Activated CD4-positive, CD25-positive, alpha-beta regulatory T cell treated with anti-CD3 and anti-CD28 coated beads, Interleukin-2, amount 50 U/mL, for 72 hours (primary cell): ENCODE data around the gene SMARCAL1.

Experiments
- DNase-seq: peaks from one replicate; pipeline ENCODE4 v3.0.0; 2021

SMARCAL1 gene

DNA sequence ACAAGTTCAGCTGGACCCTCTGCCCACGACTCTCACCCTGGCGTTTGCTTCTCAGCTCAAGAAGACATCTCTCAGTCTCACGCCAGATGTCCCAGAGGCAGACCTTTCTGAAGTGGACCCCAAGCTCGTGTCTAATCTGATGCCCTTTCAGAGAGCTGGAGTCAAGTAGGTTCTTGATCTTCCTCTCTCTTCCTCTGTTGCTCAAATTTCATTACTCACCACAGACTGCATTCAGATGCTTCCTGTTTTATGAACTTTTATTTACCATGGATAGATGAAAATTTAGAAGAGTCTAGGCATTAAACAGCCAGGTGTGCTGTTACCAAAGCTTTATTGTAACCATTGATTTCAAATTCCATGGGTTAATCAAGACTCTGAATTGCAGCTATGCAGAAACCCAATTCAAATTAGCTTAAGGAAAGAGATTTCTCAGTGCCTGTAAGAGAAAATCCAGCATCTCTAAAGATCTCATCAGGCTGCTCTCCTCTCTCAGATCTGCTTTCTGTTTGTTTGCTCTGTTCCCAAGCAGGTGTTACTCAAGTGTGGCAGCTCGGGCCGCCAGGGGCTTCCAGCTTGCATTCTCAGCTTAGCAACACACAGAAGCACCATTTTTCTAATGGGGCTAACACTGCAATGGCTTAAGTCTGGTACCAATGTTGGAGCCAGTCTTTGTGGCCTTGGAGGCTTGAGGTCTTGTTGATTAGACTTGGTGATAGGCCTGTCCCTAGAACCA lies 16.5 kb downstream of the SMARCAL1 start:
- no peak for DNase-seq

DNA sequence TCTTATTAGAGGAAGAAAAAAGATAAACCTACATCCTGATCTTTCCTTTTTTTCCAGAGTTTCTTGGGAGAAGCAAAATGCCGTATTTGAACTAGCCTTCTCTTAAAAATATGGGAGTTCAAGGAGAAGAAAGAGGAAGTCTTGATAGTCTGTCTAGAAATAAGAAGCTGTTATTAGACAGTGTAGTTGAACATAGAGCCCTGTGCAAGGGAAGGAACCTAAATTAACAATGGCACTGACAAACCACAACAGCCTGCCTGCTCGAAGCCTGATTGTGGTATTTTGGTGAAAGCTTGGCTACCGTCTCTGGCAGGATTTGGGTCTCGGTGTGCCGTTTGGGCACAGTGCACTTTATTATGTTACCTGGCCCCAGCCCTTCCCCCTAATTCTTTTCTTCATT lies 17.1 kb downstream of the SMARCAL1 start:
- no peak for DNase-seq

DNA sequence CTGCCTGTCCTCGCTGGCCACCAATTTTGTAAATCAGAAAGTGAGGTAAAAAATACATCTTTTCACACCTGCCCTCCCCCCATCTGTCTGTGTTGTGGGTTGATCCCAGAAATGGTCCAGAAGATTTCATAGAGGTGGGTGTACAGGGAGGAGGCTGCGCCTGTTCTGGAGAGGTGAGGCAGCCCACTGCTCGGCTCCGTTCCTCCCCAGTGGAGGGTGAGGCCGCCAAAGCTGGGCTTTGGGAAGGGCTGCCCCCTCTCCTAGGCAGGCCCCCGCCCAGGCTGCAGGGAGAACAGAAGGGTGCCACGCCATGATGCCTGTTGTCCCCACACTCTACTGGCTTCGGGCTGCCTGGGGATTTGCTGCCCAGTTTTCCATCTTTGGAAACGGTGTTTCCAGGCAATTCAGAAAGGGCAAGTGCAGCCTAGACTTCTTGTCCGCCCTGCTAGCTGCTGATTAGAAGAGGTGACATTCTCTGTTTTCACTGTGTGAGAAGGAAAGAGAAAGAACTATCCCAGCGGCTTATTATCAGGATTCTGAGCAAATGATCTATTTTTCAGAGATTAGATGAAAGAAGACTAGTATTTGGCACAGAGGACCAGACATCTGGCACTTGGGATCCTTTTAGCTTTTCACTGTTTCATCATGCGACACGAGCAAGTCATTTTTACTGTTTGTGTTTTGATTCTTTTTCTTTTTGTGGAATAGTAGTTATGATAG lies 18.7 kb downstream of the SMARCAL1 start:
- DNase-seq = no peak

DNA sequence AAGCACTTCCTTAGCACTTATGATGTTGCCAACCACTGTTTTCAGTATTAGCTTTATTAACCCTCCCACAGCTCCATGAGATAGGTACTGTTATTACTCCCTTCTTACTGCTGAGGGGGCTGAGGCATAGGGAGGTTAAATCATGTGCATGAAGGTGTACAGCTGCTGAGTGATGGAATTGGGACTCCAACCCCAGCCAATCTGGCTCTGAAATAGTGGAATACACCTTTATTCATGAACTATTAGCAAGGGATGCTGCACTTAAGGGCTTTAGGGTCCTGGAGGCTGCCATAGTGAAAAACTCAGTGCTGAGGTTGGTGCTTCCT lies 19.2 kb downstream of the SMARCAL1 start:
- DNase-seq = no peak

DNA sequence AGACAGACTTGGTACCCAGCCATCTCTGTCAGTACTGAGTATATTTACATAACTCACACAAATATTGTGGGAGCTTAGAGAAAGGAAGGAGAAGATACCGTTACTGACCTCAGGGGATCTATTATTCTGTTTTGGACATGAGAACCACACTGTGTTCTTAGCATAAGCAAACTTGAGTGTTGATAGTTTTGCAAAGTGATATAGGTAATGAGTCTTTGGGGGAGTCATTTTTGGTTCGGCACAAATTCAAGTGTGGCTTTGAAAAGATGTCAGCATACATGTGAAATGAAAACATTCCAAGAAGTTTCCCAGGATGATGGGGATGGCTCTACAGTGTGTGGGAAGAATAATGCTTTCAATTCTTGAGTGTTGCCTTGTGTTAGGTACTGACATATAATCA lies 24.1 kb downstream of the SMARCAL1 start:
- no peak for DNase-seq

DNA sequence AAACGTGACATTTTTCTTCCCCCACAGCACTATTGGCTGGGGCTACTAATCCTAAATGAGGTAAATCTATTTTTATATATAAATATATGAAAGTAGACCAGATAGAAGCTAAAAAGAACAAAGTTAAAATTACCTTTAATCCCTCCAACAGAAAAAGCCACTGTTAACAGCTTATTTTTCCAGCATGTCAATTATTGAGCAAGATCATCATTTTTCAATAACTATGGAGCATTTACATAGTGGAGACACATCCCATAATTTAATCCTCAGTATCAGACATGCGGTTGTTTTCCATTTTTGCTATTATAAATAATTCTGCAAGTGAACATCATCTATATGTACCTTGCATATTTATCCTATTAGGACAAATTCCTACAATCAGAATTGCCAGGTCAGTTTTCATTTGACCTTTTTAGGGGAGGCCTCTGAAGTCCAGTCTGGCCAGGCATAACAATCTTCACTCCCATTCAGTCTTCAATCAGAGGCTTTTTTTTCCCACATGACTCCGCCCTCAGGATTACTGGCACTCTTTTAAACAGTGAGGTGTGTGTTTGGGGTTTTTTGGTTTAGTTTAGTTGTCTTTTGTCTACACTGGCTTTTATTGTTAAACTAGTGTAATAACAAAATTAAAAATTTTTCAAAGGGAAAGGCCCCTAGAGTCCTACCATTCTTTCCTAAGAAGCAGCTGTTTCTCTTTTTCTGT lies 29.2 kb downstream of the SMARCAL1 start:
- DNase-seq = no peak

DNA sequence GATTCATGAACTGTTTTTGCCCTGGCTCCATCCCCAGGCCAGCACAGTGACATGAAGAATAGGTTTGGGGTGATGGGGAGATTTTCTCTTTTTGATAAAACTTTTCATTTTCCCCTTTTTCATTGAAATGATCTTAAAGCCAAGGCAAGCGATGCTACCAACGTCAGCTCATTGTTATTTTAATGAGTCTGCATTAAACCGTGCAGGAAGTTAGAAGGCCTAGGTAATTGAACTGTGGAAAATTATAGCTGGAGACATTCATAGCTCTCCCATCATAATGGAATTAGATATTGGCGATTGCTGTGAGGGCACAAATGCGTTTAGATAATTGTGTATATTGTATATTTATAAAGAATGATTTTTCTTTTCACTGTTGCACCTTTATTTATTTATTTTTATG lies 33.2 kb downstream of the SMARCAL1 start:
- DNase-seq = no peak

DNA sequence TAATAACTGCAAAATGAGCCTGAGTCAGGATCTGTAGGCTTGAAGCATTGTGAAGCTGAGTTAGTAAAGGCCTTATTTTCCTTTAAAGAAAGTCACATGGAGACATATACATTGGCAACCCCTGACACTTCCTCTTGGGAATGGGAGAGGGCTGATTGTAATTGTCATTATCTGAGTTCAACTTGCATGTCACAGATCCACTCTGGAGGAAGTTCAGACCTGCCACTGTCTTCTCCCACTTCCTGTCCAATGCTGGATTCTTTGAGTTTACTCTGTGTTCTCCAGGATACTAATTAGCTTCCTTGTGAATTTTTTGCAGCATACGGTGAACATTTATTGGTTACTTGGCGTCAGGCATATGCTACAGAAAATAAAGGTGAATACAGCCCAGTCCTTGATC lies 34.1 kb downstream of the SMARCAL1 start:
- DNase-seq = no peak

DNA sequence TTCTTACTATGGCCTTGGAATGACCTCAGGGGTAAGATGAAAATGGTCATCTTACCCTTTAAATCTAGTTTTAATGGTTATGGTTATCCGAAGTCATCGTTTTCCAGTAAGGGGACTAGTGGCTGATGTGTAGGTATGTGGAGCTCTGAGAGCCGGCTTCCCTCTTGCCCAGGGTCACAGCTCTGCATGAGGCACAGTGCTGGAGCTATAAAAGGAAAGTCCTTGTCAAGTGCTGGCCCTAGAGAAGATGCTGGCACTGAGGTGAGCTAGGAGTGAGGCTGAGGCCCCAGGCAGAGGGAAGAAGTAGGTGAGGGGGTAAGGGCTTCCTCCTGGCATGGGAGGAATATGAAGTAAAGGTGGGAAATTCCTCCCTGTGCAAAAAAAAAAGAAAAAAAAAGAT lies 35.0 kb downstream of the SMARCAL1 start:
- DNase-seq = no peak

DNA sequence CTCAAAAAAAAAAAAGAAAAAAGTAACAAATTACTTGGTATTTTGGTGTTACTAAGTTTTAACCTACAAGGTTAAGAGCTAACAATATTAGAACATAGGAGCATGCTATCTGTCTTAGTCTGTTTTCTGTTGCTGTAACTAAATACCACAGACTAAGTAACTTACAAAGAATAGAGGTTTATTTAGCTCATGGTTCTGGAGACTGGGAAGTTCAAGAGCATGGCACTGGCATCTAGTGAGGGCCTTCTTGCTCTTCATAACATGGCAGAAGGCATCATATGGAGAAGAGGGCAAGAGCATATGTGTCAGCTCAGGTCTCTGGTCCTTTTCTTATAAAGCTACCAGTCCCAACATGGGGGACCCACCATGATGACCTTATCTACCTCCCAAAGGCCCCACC lies 36.5 kb downstream of the SMARCAL1 start:
- no peak for DNase-seq

DNA sequence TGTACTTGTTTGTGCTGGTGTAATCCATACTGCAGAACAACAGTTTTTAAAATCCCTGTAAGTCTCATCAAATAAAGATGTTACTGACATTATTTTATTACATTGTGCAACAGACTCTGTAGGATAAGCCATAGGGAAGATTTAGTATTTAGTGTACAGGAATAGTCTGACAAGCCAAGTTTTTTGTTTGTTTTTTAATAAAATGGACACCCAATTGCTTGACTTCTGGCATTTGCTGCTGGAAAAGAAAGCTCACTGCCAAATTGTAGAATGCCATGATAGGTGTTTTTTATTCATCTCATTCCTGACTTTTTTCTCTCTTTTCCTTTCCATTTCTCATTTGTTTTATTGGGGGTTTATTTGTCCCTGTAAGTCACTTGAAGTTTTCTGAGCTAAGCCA lies 38.1 kb downstream of the SMARCAL1 start:
- no peak for DNase-seq

DNA sequence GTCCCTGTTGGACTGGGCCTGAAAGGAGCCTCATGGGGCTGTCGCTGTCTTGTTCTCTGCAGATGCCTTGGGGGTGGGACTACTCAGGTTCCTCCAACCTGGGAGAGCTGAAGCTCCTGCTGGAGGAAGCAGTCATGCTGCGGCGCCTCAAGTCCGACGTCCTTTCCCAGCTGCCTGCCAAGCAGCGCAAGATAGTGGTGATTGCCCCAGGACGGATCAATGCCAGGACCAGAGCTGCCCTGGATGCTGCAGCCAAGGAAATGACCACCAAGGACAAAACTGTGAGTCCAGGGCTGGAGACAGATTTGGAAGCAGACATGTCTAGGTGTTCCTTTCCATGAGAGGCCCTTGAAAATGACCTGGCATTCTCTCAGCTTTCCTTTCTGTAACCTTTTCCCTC lies 38.5 kb downstream of the SMARCAL1 start:
- DNase-seq = no peak

DNA sequence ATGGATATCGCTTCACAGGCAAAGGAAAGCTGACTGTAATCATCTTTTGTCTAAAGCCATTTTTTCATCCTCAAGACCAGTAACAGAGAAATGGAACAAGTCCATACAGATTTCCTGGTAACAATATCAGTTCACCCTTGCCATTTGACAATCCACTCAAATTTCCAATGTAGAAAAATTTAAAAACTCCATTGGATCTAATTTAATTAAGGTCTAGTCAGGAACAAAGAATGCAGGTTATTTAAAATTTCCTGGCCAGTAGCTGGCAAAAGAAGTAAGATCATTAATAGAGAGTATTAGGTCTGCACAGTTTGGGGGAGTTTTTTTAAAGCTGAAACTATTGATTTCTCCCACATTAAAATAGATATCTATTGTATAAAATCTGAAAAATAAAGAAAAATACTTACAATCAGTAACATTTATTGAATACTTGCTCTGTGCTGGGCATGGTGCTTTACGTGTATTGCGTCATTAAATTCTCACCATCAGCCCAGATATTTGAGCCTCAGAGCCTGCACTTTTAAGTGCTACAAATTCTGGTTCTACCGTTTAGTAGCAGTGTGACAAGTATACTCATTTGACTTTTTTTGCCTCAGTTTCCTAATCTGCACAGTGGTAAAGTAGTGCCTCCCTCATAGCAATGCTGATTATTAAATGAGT lies 41.8 kb downstream of the SMARCAL1 start:
- no peak for DNase-seq

DNA sequence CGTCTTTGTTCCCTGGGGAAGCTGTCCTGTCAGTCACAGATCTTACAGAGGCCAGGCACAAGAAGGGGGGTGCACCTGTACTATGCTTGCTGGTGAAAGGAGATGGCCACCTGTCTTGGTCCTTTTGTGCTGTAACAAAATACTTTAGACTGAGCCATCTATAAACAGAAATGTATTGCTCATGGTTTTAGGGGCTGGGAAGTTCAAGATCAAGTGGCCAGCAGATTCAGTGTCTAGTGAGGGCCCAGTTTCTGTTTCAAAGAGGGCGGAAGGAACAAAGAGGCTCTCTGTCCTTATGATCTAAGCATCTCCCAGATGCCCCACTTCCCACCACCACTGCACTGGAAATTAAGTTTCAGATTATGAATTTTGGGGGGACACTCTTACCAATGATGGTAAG lies 50.9 kb downstream of the SMARCAL1 start:
- DNase-seq = no peak

DNA sequence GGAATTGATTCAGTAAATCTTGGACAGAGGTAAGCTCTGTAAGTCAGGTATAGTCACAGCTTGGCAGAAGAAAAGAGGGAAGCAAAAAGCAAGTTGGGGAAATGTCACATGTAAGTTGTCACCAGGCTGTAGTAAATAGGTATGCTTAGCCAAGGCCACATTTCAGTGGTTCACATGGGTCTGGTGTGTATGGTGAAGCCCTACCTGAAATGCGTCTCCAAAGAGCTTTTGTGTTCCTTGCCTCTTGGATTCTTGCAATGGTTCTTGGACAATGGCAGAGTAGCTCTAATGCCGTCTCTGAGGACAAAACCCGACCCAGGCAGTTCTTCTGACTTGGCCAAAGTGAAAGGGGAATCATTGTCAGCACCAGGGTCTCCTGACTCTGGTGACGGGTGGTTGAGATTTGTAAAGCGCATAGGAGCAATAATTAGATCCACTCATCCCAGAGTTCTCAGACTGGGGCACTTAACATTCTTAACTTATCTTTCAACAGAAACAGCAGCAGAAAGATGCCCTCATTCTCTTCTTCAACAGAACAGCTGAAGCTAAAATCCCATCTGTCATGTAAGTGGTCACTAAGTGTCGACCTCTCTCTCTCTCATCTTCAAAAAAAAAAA lies 51.9 kb downstream of the SMARCAL1 start:
- DNase-seq = no peak

DNA sequence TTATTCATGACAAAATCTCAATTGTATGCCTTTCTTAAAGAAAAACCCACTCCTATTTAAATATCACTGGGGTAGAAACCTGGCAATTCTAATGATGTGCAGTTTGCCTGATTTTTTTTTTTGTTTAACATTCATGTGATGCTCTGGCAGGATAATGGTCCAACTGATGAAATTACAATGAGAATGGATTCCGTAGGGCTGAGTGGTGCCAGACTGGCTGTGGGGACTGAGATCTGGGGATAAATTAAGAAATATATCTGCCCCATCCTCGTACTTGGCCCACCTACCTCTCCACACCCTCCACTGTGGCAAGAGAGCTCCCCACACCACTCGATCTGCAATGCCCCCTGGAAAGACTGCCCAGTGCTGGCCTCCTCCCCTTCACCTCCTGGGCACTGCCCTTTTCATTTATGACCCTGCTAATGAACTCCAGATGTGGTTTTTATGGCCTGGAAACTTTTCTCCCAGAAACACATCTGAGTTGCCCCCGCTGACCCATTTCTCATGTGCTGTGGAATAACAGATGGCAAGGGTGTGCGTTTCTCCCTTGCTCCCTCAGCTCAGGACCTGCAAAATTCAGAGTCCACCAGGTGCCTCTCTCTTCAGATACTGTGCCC lies 53.4 kb downstream of the SMARCAL1 start:
- DNase-seq = no peak

DNA sequence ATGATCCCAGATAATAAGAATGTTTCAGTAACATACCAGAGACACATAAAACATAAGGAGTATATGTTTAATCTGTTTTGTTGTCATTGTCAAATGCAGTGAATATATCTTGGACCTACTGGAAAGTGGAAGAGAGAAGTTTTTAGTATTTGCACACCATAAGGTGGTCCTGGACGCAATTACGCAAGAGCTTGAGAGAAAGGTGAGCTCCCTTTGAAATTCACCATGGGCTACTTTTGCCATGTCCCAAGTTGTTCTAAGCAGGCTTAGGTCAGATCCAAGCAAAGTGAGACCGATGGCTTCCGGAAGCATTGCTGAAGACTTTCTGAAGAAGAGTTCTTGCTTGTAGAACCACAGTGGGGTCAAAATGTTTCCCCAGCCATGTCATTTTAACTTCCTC lies 55.6 kb downstream of the SMARCAL1 start:
- no peak for DNase-seq

DNA sequence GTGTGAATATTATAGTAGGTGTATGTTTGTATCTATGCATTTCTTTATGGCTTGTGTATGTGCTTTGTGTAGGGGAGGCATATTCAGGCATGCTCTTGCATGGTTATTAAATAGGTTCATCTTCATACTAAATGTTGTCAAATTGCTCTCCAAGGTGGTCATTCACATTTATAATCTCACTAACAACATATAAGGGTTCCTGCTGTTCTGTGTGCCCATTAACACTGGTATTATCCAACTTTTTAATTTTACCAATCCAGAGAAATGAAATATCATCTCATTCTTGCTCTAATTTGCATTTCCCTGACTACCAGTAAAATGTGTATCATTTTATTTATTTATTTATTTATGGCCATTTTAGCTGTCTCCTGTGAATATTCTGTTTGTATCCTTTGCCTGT lies 57.4 kb downstream of the SMARCAL1 start:
- no peak for DNase-seq

DNA sequence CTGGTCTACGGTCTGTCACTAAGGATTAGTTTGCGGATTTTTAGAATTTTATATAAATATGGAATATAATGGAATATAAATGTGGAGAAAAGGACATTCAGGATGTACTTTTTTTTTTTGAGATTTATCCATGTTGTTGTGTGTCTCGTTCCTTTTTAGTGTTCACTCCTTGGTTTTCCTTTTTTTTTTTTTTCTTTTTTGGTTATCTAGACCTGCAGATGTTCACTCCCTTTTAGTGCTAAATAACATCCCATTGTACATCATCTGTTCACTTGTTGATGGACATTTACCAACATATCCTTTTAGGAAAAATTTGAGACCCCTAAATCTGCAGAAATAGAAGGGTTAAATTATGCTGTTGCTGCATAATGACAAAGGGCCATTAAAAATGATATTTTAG lies 60.9 kb downstream of the SMARCAL1 start:
- no peak for DNase-seq

DNA sequence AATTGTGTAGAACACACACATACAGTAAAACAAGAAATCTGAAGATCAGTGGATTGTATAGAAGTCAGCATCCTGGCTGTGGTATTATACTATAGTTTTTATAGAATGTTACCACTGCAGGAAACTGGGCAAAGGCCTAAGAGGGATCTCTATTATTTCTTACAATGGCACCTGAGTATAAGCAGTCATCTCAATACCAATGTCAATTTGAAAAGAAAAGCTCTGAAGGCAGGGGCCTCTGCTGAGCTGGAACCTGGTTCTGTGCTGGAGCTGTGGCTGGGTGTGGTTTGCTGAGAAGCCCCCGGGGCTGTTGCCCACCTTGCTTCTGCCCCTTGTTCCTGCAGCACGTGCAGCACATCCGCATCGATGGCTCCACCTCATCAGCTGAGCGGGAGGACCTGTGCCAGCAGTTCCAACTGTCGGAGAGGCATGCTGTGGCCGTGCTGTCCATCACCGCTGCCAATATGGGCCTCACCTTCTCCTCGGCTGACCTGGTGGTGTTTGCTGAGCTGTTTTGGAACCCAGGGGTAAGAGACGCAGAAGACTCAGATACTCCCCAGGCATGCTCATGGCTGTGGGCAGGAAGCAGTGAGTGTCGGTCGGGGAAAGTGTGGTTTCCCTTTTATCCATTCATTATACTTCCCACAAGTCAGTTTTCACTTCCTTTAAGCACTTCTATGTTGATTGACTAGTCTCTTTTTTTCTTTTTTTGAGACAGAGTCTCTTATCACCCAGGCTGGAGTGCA lies 62.8 kb downstream of the SMARCAL1 start:
- DNase-seq = no peak

DNA sequence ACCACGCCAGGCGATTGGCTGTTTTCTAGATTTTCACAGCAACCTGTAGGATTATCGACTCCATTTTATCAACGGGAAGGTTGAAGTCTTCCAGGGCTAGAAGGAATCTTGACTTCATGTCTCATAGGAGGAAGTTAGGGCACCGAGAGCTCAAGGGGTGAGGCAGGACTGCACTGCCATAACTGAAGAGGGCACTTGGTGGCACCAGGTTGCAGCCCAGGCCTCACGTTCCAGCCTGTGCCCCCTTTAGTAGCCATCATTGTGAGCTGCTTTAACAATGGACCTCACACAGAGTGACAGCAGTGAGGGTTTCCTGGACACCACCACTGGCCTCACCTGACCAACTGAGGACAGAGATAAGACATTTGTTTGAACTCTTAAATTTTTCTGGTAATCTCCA lies 63.5 kb downstream of the SMARCAL1 start:
- DNase-seq = no peak
